HG03280 (cell line): ENCODE measurements around the gene NSDHL.

ENCODE experiments used
- ATAC-seq: cut with Tn5 transposase; IDR thresholded peaks from one replicate; pipeline ENCODE4 v1.9.1; 2021; ENCODE audit warnings: mild to moderate bottlenecking, moderate library complexity; ENCODE audit not compliant: unreplicated experiment

NSDHL gene

DNA sequence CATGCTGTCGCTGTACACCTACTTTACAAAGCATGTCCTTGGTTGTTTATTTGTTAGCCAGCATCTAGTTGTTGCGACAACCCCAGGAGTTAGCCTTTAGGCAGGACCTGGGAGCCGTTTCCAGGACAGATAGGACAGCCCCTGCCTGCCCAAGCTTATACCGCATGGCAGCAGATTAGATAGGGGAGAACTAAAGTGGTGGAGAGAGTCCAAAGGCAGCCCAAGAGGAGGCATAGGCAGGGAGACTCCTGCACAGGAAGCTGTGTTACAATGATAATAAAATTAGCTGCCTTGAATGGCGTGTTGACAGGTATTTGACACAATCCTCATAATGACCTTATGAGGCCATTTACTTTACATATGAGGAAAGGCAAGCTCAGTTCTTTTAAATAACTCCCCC lies 13.0 kb downstream of the NSDHL start:
- ATAC-seq = no peak

DNA sequence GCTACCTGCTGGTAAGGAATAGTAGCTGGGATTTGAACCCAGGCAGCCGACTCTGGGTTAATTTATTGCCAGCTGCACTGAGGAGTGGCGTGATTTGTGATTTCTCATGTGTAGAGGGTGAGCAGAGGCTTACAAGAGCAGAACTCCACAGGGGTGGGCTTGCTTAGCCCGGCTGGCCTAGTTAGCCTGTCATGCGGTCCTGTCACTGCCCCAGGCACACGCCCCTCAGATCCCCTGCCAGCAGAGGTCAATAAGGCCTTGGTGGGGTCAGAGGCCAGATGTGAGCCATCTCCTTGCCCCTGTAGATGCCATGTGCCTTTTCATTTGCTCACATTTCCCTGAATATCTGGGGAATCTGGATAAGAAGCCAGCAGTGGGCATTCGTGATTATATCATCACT lies 13.4 kb downstream of the NSDHL start:
- ATAC-seq = no peak

DNA sequence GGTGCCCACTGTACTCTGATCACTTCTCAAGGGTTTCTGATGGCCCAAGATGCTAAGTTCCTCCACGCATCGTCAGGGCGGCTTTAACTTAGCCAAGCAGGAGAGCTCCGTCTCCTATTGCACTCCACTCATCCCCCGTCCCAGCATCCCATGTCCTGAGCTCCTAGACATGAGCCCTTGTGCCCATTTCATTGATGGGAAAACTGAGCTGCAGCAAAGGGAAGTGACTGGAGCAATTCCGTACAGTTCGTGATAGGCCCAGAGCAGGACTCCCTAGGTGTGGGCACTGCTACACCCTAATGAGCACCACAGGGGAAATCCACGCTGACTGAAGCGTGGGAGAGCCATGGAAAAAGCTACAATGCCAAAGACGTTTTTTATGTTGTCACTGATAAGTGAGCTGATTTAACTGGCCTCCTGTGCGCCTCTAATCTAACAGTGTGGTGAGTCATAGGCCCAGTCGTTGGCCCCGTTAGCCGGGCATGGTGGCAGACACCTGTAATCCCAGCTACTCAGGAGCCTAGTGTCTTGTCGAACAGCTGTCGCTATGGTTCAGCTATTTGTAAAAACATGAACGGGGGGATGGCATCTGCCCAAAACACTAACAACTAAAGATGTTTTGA lies 14.9 kb downstream of the NSDHL start:
- no peak for ATAC-seq

DNA sequence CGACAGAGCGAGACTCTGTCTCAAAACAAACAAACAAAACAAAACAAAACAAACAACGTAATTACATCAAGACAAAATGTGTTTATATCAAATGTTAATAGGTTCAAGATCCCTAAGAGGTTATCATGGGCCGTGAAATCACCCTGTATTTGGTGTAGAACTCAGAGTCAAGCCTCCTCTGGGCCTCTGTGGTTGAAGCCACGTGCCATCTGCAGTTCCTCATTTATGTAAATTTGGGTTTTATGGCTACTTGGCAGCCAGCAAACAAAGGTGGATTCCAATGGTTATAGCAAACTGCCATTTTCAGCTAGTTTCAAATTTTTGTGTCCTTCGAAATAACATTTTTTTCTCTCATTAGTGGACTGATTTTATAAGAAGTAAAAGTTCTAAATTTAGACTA lies 16.4 kb downstream of the NSDHL start:
- ATAC-seq = no peak

DNA sequence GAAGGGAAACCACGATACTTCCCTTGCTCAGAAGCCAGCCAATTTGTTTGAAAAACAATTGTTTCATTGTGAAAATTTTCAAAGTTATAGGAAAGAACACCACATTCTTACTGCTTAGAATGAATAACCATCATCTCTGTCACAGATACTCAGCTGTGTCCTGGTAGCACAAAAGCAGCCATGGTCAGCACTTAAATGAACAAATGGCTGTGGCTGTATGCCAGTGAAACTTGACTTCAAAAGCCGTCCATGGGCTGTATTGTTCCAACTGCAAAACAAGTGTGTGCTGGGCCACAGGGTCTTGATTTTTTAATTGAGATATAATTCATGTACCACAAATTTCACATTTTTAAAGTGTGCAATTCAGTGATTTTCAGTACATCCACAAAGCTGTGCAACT lies 19.6 kb downstream of the NSDHL start:
- no peak for ATAC-seq

DNA sequence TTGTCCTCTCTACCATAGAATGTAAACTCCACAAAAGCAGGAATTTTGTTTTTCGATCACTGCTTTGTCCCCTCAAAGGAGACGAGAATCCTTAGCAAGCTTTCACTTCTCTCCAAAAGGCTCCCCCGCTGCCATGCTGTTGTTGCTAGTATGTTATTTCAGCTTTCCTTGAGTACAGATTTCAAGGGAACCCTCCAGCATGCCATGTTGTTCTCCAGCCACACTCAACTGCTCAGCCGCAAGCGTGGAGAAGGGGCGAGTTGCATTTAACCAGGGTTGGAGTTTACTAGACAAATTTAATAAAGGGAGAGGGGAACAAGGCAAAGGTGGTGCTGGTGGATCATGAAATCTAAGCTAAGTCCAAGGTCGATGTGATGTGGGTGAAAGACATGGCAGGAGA lies 23.1 kb downstream of the NSDHL start:
- no peak for ATAC-seq

DNA sequence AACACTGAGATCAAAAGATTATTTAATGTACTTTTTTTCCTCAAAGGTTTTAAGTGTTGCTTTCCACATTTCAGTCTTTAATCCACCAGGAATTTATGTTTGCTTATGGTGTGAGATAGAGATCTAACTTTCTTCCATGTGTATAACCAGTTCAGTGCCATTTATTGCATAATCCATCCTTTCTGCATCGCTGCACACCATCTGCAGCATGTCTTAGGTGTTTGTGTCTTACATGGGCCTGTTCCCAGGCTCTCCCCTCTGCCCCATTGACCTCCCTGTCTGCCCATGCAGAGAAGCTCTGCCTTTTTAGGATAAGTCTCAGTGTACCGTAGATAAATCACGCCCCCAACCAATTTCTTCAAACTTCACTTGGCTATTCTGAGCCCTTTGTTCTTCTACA lies 30.3 kb downstream of the NSDHL start:
- no peak for ATAC-seq

DNA sequence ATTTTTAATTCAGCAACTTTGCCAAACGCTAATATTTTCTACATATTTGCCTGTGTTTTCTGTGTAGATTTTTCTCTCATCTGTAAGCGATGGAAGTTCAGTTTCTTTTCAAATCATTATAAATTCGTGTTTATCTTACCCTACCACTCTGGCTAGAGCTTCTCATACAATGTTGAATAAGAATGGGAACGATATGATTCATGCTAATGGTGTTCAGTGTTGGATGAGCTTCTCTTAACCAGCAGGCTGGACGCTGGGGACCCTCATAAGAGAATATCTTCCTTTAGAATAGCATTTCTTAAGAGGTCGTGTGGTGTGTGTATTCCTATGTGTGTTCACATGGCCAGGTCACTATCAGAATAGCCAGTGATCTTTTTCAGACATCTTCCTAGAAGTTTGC lies 31.0 kb downstream of the NSDHL start:
- no peak for ATAC-seq

DNA sequence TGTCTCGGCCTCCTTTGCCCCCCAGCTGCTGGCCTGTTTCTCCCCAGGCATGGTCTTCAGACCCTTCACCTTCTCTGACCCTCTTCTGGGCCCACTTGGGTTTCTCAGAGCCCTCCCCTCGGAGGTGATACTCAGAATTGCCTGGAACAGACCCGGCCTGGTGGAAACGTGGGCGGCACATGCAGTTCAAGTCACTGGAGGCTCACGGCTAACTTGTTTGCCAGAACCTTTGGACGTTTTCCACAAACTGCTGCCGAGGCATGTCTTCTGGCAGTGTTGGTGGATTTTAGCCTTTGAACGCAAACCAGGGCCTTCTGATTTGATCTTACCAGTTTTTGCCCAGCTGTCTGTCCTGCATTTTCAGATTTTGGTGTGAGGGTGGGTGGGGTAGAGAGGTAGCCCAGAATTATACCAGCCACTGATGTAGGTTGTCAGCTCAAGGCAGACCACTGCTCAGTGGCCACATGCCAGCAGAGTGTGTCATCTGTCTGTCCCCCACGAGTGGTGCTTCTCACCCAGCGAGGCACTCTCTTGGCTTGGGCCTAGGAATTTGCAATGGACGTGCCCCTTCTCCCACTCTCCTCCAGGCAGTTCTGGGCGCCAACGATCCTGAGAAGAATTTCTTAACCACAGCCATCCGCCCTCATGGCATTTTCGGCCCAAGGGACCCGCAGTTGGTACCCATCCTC lies 34.5 kb downstream of the NSDHL start:
- no peak for ATAC-seq

DNA sequence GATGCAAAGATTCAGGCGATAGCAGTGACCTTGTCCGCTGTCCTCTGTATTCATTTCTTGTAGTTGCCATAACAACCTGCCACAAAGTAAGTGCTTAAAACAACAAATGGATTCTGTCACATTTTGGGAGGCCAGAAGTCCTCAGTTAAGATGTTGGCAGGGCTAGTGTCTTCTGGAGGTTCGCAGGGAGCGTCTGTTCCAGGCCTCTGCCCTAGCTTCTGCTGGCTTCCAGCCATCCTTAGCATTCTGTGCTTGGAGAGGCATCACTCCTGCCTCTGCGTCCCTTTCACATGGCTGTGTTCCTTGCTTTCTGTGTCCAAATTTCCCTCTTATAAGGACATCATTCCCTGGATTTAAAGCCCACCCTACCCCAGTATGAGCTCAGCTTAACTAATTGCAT lies 35.5 kb downstream of the NSDHL start:
- ATAC-seq = no peak

DNA sequence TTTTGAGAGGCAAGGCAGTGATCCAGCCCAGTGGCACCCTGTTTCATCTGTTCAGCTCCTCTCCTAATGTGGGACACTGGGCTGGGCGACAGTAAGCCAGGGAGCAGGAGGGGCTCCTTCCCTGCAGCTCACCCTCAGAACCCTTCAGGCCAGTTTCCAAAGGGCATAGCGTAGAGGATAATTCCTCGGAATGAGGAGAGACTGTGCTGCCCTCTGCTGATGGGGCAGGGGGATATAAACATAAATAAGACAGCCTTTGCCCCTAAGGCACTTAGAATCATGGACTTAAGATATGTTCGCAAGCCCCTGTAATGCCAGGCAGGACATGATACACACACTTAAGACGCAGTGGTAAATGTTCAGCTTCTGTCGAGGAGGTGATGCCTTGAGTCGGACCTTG lies 39.1 kb downstream of the NSDHL start:
- ATAC-seq = no peak

DNA sequence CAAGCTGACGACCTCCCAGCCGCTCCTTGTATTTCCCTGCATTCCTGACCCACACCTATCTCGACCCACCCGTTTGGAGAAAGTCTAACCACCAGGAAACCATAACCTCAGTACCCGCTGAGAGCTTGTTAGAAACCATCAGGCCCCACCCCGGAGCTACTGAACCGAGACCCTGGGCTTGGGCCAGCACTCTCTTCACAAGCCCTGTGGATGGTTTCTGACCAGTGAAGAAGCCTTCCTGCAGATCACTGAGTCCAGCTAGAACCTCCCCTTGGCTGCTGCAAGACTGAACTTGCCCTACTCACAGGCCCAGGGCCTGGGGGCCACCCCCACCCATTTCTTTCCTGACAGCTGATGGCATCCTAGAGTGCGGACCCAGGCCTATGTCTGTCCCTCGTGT lies 40.4 kb downstream of the NSDHL start:
- no peak for ATAC-seq

DNA sequence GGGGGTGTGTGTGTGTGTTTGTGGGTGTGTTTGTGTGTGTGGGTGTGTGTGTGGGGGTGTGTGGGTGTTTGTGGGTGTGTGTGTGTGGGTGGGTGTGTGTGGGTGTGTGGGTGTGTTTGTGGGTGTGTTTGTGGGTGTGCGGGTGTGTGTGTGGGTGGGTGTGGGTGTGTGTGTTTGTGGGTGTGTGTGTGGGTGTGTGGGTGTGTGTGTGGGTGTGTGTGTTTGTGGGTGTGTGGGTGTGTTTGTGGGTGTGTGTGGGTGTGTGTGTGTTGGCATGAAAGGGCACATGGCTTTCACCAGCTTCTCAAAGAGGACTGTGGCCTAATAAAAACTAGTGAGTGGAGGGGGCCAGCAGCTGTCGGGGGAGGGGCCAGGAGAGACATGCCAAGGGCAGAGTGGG lies 41.7 kb downstream of the NSDHL start:
- ATAC-seq = no peak

DNA sequence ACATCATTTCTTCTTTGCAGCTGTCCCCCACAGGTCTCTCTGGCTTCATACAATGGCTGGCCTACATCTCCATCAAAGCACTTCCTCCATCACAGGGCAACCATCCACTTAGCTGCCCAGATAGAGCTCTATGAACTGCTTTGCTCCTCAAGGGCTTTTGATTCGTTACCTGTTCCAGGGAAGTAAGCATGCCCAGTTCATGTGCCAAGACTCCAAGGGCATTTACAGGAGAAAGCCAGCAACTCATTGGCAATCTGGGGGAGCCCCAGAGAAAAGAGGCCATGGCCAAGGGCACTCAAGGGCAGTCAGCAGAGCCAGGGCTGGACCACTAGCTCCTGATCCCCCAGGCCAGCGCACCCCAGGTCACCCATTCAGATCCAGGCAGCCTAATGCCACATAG lies 42.5 kb downstream of the NSDHL start:
- ATAC-seq = no peak

DNA sequence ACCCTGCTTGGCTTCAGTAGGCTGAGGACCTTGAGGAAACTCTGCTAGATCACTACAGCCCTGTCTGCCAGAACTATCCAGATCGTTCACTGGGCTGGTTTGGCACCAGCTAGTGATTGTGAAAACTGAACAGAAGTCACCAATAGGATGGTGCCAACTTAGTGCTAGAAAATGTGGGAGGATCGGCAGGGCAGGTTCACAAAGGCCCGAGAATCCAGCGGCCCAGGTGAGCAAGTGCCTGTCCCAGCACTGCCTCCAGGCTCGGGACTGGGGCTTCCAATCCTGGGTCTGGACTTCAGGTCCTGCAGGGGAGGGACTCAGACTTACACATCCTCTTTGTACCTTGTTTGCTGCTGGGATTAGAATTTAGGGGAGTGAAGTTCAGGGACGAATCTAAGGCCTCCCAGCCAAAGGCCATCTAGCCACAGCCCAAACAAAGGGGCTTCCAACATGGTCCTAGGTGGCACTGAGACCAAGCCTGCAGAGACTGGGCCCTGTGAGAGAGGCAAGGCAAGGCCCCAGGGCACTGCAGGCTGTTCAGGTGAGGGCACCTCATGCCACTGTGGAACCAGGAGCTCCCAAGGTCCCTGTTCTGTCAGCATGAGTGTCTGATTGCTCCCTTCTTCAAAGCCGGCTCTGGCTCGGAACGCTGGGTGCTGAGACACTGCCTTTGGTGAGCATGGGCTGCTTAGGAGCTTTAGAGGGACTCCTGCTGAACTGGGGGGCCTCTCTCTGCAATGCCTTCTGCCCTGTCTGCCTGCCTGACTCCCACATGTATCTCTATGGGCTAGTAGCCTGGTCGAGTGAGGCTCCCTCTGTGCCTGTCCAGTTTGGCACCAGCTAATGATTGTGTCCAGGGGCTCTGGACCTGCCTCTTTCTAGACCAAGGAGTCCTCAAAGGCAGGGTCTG lies 46.3 kb downstream of the NSDHL start:
- ATAC-seq = no peak

DNA sequence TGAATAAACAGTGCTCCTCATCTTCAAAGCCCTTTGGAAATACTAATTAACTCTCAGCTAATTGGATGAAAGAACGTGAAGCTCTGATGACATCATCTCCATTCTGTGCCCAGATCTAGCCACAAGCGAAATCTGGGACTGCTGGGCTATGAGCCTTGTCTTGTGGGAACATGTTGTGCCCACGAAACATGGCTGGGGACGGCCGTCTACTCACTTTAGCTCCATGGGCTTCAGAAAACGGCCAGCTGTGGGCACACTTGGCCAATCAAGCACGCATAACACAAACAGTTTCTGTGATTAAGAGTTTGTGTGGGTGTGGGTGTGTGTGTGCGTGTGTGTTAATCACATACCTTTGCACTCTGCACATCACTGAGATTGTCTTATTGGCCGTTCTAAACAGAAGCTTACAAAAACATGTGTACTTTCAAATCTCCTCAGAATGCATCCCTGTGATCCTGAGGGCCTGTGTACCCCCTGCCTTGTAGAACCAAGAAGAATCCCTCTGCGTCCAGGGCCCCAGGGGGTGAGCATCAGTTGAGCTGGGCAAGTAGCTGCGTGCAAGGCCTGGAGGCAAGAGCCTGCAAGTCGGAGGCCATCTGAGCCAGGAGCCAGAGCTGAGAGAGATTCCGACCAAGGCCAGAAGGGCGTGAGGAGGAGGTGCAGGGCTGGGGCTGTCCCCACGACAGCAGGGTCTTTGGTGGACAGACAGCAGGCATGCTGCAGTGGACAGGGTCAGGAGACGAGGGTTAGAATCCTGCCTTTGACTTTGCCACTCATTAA lies 48.3 kb downstream of the NSDHL start:
- no peak for ATAC-seq

DNA sequence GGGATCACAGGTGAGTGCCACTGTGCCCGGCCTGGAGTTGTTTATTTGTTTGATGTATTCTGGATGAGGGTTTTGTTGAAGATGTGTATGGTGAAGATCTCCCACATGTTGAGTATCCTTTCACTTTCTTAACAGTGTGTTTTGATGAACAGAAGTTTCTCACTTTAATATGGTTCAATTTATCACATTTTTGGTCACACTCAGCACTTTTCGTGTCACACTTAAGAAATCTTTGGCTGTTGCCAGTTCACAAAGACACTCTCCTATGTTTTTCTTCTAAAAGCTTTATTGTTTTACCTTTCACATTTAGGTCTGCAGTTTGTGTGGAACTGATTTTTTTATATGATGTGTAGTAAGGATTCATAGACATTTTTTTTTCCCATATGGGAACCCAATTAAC lies 50.4 kb downstream of the NSDHL start:
- no peak for ATAC-seq

DNA sequence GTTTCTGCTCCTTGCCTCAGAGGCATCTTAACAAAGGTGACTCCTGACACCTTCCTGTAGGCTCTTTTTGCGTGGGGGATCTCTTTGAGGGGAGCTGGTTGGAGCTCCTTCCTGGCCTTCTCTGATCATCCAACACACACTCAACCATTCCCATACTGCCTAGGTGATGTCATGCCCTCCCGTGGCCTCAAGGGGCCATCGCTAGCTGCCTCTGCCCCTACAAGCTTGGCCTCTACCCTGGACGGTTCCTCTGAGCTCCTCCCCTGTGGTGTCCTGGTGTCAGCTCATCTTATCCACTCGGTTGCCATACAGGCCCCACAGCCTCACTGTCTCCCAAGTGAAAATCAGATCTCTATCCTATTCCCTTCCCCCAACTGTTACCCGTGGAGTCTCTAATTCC lies 53.3 kb downstream of the NSDHL start:
- no peak for ATAC-seq

DNA sequence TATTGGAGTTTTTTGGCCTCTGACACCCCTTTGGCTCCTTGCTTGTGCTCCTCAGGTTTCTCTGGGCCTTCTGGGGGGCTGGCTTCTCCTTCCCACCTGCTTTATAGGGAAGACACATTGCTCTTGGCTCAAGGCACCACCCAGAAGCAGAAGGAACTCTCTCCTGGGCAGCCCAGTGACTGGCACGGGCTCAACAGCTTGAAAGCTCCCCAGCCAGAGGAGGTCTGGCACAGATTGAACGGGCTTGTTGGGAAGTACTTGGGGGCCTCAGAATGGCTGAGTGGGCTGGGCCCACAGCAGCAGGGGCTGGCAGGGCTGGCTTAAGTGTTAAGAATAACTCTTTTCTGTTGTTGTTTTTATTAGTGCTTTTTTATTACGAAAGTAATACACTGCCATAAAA lies 55.9 kb downstream of the NSDHL start:
- ATAC-seq = no peak

DNA sequence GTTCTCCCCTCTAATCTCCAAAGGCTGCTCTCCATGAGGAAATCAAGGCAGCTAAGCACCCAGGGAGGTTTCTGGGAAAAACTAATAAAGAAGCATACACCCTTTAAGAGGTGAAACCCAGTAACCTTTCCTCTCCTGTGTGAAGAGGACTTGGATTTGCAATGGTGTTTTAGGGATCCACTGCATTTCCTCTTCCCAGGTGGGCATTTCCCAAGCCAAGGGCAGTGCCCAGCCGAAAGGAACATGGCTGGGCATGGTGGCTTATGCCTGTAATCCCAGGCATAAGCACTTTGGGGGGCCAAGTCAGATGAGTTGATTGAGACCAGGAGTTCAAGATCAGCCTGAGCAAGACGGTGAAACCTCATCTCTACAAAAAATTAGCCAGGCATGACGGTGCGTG lies 61.6 kb downstream of the NSDHL start:
- ATAC-seq = no peak
